PC-3 (cell line): ENCODE results near the gene PFAS. TPM values are rescaled to one million over a fixed set of nuclear protein-coding genes. Genes with fewer than 3 reads are reported as not detected.

Experiments
- ATAC-seq: fragments of 200-7000 bp; cut with Tn5 transposase; 2 replicates; pipeline ENCODE4 v1.9.1; 2020; ENCODE audit warnings: mild to moderate bottlenecking, moderate library complexity
- BruUV-seq: library from RNA; stranded (reverse); fragments of 400-500 nt; replicated peaks from 2 replicates; lab custom pipeline; 2021; lab: Mats Ljungman, UMichigan
- CTCF ChIA-PET: fragments of 300-600 bp; sonication (Branson Sonifier 250); formaldehyde crosslinking; loops from one replicate; lab custom pipeline; 2022; ENCODE audit warnings: antibody characterized with exemption; lab: Charles Lee
- POLR2A ChIA-PET: fragments of 300-600 bp; sonication (Branson Sonifier 250); formaldehyde crosslinking; loops from one replicate; lab custom pipeline; 2022; ENCODE audit warnings: antibody characterized with exemption; ENCODE audit not compliant: unreplicated experiment; lab: Charles Lee
- DNase-seq: peaks from one replicate; pipeline ENCODE4 v3.0.0-alpha.2; 2015
- H2AFZ ChIP-seq: fragments of 300-600 bp; sonication (generic); 2 replicates; pipeline ENCODE4 v1.6.0; 2016; ENCODE audit warnings: antibody characterized with exemption, low read length
- H3F3A ChIP-seq: fragments of 300-600 bp; sonication (generic); one replicate; pipeline ENCODE4 v1.6.0; 2017; ENCODE audit warnings: antibody characterized with exemption, low read length, control low read depth, mild to moderate bottlenecking; ENCODE audit not compliant: unreplicated experiment
- H3K27ac ChIP-seq: fragments of 300-600 bp; sonication (generic); 2 replicates; pipeline ENCODE4 v1.5.1; 2016; ENCODE audit warnings: mild to moderate bottlenecking, low read length
- H3K27me3 ChIP-seq: fragments of 300-600 bp; sonication (generic); 2 replicates; pipeline ENCODE4 v1.6.1; 2016; ENCODE audit warnings: low read length, mixed read lengths
- H3K36me3 ChIP-seq: fragments of 300-600 bp; sonication (generic); 2 replicates; pipeline ENCODE4 v1.6.1; 2016; ENCODE audit warnings: low read depth, mixed run types, low read length, mixed read lengths
- H3K4me1 ChIP-seq: fragments of 300-600 bp; sonication (generic); 2 replicates; pipeline ENCODE4 v1.5.1; 2016; ENCODE audit warnings: low read length; ENCODE audit not compliant: insufficient read depth
- H3K4me2 ChIP-seq: fragments of 300-600 bp; sonication (generic); 2 replicates; pipeline ENCODE4 v1.6.0; 2016; ENCODE audit warnings: low read length
- H3K4me3 ChIP-seq: fragments of 300-600 bp; sonication (generic); 2 replicates; pipeline ENCODE4 v1.5.1; 2016; ENCODE audit warnings: mild to moderate bottlenecking, low read length, mixed read lengths
- H3K79me2 ChIP-seq: fragments of 300-600 bp; sonication (generic); 2 replicates; pipeline ENCODE4 v1.6.1; 2017; ENCODE audit warnings: low read length, mixed read lengths
- H3K9ac ChIP-seq: fragments of 300-600 bp; sonication (generic); 2 replicates; pipeline ENCODE4 v1.6.0; 2016; ENCODE audit warnings: mild to moderate bottlenecking, low read length
- H3K9me2 ChIP-seq: fragments of 300-600 bp; sonication (generic); replicated peaks from 2 replicates; pipeline ENCODE4 v1.6.1; 2016; ENCODE audit warnings: mixed run types, low read length, mixed read lengths
- H3K9me3 ChIP-seq: fragments of 300-600 bp; sonication (generic); 2 replicates; pipeline ENCODE4 v1.6.1; 2016; ENCODE audit warnings: low read length, mixed read lengths
- H4K20me1 ChIP-seq: fragments of 300-600 bp; sonication (generic); 2 replicates; pipeline ENCODE4 v1.6.1; 2016; ENCODE audit warnings: low read length, mixed read lengths
- EZH2 ChIP-seq: fragments of 300-600 bp; sonication (generic); IDR thresholded peaks from one replicate; pipeline ENCODE4 v1.6.1; 2017; ENCODE audit warnings: antibody characterized with exemption, mild to moderate bottlenecking, low read length; ENCODE audit not compliant: unreplicated experiment
- EZH2phosphoT487 ChIP-seq: fragments of 300-600 bp; sonication (generic); IDR thresholded peaks from 2 replicates; pipeline ENCODE4 v1.6.1; 2018; ENCODE audit warnings: mild to moderate bottlenecking, antibody characterized with exemption, low read length, borderline replicate concordance
- intact Hi-C: fragments of 100-400 bp; cut with micrococcal nuclease; formaldehyde crosslinking; loops from 2 replicates; pipeline ENCODE4 v1.9.0; 2023
- total RNA-seq: library from RNA; depleted of rRNA; stranded (reverse); fragments of >200 nt; gene quantifications from 2 replicates; pipeline ENCODE4 v1.2.3, GENCODE V29; 2014
- TF ChIP-seq, protein P1 (sequence below): fragments of 300-600 bp; sonication (generic); conservative IDR thresholded peaks from 2 replicates; pipeline ENCODE4 v1.5.1; 2017; ENCODE audit warnings: antibody characterized with exemption, low read depth, mild to moderate bottlenecking, low read length

Gene PFAS
- total RNA-seq, 1 experiment from 2014 or later: 29.0 TPM

DNA sequence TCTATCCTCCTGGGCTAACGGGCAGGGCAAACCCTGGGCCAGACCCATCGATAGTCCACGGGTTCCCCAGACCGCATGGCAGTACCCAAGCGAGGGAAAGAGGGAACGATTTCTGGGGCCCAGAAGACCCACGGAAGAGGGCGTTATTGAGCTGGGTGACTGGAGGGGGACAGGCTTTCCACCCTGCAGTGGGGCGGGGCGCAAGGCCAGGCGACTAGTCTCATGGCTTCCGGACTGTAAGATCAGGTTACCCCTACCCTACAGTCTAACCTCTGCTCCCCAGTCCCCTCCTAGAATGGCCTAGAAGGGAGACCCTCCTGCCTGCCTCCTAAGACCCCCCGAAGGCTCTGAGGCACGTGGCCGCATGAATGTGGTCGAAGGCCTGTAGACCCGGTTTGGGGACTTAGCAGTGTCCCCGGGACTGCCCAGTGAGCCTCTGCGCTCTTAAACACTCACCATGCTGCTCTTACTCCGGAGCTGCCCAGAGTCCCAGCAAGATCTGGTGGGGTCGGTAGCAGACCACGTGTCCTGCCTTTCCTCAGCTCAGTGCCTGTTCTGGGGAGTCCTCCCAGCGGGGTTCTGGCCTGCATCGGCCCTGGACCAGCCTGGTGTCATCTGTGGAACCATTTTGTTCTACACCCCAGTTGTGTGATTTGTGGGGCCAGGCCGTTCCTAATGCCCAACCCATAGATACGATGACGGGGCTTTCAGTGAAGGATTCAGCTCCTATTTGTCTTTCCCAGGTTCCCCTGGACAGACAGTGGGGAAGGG, 25.5 kb upstream of the PFAS start:
- intact Hi-C loops: loop anchor here (2.0 to 5.0 kb wide), 2 partner anchors 23 to 86 kb away; no protein-coding TSS in a partner anchor
- TSS peak; percentile 93 for BruUV-seq
- peaks cover 4% of the 10 kb centered on the region for H3F3A ChIP-seq

DNA sequence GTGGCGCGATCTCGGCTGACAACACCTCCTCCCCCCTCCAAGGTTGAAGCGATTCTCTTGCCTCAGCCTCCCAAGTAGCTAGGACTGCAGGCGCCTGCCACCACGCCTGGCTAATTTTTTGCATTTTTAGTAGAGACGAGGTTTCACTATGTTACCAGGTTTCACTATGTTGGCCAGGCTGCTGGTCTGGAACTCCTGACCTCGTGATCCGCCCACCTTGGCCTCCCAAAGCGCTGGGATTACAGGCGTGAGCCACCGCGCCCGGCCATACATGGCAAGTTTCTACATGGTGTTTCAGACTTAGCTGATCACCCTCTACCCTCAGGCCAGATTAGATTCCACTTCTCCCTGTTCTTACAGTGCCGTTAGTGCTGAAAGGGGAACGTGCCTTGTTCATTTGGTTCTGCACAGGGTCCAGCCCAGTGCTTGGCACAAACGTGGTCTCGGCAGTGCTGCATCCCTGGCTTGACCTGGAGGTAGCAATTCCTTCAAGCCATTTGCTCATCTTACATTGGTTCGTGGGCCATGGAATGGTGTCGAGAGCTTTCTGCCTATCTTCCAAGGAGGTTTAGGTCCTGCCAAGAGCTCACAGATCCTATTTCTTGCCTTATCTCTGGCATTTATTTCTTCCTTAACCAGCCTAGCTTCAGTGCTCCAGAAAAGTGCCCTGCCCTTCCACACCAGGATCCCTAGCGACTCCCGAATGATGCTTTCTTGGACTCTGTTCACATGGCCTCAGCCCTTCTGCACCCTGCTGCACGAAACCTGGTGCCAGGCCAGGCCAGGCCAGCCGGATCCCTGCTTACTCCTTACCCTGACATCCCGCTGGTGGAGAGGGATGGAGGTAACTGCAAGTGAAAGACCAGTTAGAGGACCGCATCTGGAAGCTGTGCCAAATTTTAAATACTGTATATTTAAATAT, 23.9 kb upstream of the PFAS start:
- Histone ChIP-seq H3K9me3 (no peaks in the 10 kb centered on the region), H3K9me2 (no peaks in the 10 kb centered on the region), H3F3A (peaks cover 4% of the 10 kb centered on the region), H4K20me1 (no peaks in the 10 kb centered on the region), H2AFZ (no peak overlapping the region), H3K36me3 (peaks cover 4% of the 10 kb centered on the region; the same call in 1 of the 2 replicates), H3K27me3 (no peaks in the 10 kb centered on the region), H3K4me2 (no peak overlapping the region), H3K4me3 (no peak overlapping the region), H3K9ac (no peak overlapping the region), H3K27ac (no peak overlapping the region), H3K79me2 (no peaks in the 10 kb centered on the region), H3K4me1 (peaks cover 10% of the 10 kb centered on the region)
- no peak for ATAC-seq
- DNase-seq: no peak
- intact Hi-C loops: loop anchor here (5.0 kb wide), 1 partner anchor 88 kb away; no protein-coding TSS in a partner anchor
- ChIA-PET CTCF (interaction anchor here (0.6 kb wide), 1 partner anchor 76 kb away, joined by 4 read pairs; no protein-coding TSS in a partner anchor), POLR2A (no interaction called here)
- BruUV-seq: no TSS peak
- TF ChIP-seq EZH2: no peak
- TF ChIP-seq, protein P1, sequence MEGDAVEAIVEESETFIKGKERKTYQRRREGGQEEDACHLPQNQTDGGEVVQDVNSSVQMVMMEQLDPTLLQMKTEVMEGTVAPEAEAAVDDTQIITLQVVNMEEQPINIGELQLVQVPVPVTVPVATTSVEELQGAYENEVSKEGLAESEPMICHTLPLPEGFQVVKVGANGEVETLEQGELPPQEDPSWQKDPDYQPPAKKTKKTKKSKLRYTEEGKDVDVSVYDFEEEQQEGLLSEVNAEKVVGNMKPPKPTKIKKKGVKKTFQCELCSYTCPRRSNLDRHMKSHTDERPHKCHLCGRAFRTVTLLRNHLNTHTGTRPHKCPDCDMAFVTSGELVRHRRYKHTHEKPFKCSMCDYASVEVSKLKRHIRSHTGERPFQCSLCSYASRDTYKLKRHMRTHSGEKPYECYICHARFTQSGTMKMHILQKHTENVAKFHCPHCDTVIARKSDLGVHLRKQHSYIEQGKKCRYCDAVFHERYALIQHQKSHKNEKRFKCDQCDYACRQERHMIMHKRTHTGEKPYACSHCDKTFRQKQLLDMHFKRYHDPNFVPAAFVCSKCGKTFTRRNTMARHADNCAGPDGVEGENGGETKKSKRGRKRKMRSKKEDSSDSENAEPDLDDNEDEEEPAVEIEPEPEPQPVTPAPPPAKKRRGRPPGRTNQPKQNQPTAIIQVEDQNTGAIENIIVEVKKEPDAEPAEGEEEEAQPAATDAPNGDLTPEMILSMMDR: no peak
- no peak for TF ChIP-seq EZH2phosphoT487

More for the DNA sequence above, 25.5 kb upstream of the PFAS start:
- Histone ChIP-seq H3K9me3 (no peaks in the 10 kb centered on the region), H3K9ac (peak overlapping the region; percentile 93), H3K79me2 (no peaks in the 10 kb centered on the region), H3K4me1 (peaks cover 10% of the 10 kb centered on the region), H3K27ac (peak overlapping the region; percentile 91), H2AFZ (peak overlapping the region; percentile 82), H3K4me2 (peak overlapping the region; percentile 96), H3K9me2 (no peaks in the 10 kb centered on the region), H3K36me3 (peaks cover 4% of the 10 kb centered on the region; the same call in 1 of the 2 replicates), H3K4me3 (peak overlapping the region; percentile 82), H4K20me1 (no peaks in the 10 kb centered on the region), H3K27me3 (no peaks in the 10 kb centered on the region)
- ChIA-PET POLR2A (no interaction called here), CTCF (interaction anchor here (0.6 kb wide), 1 partner anchor 77 kb away, joined by 3 read pairs; no protein-coding TSS in a partner anchor)
- ATAC-seq: peak; percentile 12
- TF ChIP-seq, protein P1: peak; percentile 30; the same call in 1 of the 2 replicates
- TF ChIP-seq EZH2: no peak
- DNase-seq: peak; percentile 26
